Measurements from ENCODE around the gene FAM149B1. TPM values are rescaled to one million over a fixed set of nuclear protein-coding genes. Genes with fewer than 3 reads are reported as not detected.

The FAM149B1 gene
- polyA plus RNA-seq, 1 donor from 2014 or later, result 53.5 TPM

GRCh38 chr10:73119952-73120351, 48.0 kb upstream of the FAM149B1 start:
- Histone ChIP-seq H3K4me3 (ENCODE audit: low read length) (no peak overlapping the region), H3K27ac (ENCODE audit: low read length) (no peak overlapping the region), H2AFZ (ENCODE audit: low read depth, low read length) (no peak overlapping the region), H4K20me1 (ENCODE audit: insufficient read depth) (no peaks in the 10 kb centered on the region), H3K27me3 (ENCODE audit: insufficient read depth, low read depth, low read length) (no peaks in the 10 kb centered on the region), H3K9me2 (ENCODE audit: insufficient read depth, low read length) (no peaks in the 10 kb centered on the region), H3F3A (ENCODE audit: insufficient read depth, low read length, poor library complexity, severe bottlenecking) (no peaks in the 10 kb centered on the region), H3K4me2 (ENCODE audit: low read length) (no peak overlapping the region), H3K9me3 (ENCODE audit: low read length) (no peaks in the 10 kb centered on the region), H3K9ac (ENCODE audit: low read length) (no peak overlapping the region), H3K79me2 (replicated peaks; ENCODE audit: insufficient read depth, low read length) (no peaks in the 10 kb centered on the region), H3K36me3 (ENCODE audit: insufficient read depth, low read length) (no peaks in the 10 kb centered on the region)
- TF ChIP-seq EZH2 (IDR thresholded peaks at IDR 0.05; ENCODE audit: borderline replicate concordance, insufficient read depth, low read length, poor library complexity, severe bottlenecking) (no peak), TAF1 (IDR thresholded peaks at IDR 0.05; ENCODE audit: low read depth) (no peak), POLR2AphosphoS5 (IDR thresholded peaks at IDR 0.05) (no peak), RAD21 (conservative IDR thresholded peaks at IDR 0.05) (no peak), MXI1 (conservative IDR thresholded peaks at IDR 0.05; ENCODE audit: poor library complexity, severe bottlenecking) (no peak), SMC3 (conservative IDR thresholded peaks at IDR 0.05; ENCODE audit: poor library complexity) (no peak), EP300 (conservative IDR thresholded peaks at IDR 0.05; ENCODE audit: poor library complexity, severe bottlenecking) (no peak), REST (IDR thresholded peaks at IDR 0.05; ENCODE audit: borderline replicate concordance) (no peak), CTCF (IDR thresholded peaks at IDR 0.05; ENCODE audit: poor library complexity, severe bottlenecking) (no peak)

- H3K27ac ChIP-seq (ENCODE audit: low read length), result no peak overlapping the region
- no peaks in the 10 kb centered on the region for H4K20me1 ChIP-seq (ENCODE audit: insufficient read depth)
- H3K79me2 ChIP-seq (replicated peaks; ENCODE audit: insufficient read depth, low read length), result no peaks in the 10 kb centered on the region
- H3K9ac ChIP-seq (ENCODE audit: low read length), result no peak overlapping the region
- no peak overlapping the region for H2AFZ ChIP-seq (ENCODE audit: low read depth, low read length)
- H3K4me3 ChIP-seq (ENCODE audit: low read length), result no peak overlapping the region
- peaks cover 6% of the 10 kb centered on the region for H3K36me3 ChIP-seq (ENCODE audit: insufficient read depth, low read length)
- TF ChIP-seq TAF1 (IDR thresholded peaks at IDR 0.05; ENCODE audit: low read depth), result no peak
- no peak for TF ChIP-seq EP300 (conservative IDR thresholded peaks at IDR 0.05; ENCODE audit: poor library complexity, severe bottlenecking)
- no peak for TF ChIP-seq SMC3 (conservative IDR thresholded peaks at IDR 0.05; ENCODE audit: poor library complexity)
- no peak for TF ChIP-seq EZH2 (IDR thresholded peaks at IDR 0.05; ENCODE audit: borderline replicate concordance, insufficient read depth, low read length, poor library complexity, severe bottlenecking)
- no peak for TF ChIP-seq MXI1 (conservative IDR thresholded peaks at IDR 0.05; ENCODE audit: poor library complexity, severe bottlenecking)
- no peak for TF ChIP-seq RAD21 (conservative IDR thresholded peaks at IDR 0.05)
- TF ChIP-seq POLR2AphosphoS5 (IDR thresholded peaks at IDR 0.05), result no peak
- no peak for TF ChIP-seq CTCF (IDR thresholded peaks at IDR 0.05; ENCODE audit: poor library complexity, severe bottlenecking)
- TF ChIP-seq REST (IDR thresholded peaks at IDR 0.05; ENCODE audit: borderline replicate concordance), result no peak
- H3F3A ChIP-seq (ENCODE audit: insufficient read depth, low read length, poor library complexity, severe bottlenecking), result no peaks in the 10 kb centered on the region
- H3K9me3 ChIP-seq (ENCODE audit: low read length), result no peaks in the 10 kb centered on the region
- H3K27me3 ChIP-seq (ENCODE audit: insufficient read depth, low read depth, low read length), result no peaks in the 10 kb centered on the region
- no peak overlapping the region for H3K4me2 ChIP-seq (ENCODE audit: low read length)
- H3K9me2 ChIP-seq (ENCODE audit: insufficient read depth, low read length), result no peaks in the 10 kb centered on the region
Observed at GRCh38 chr10:73126343-73126742, 41.6 kb upstream of the FAM149B1 start.

Measured in neural cell (in vitro differentiated cells).